Dendritic cell treated with granulocyte-macrophage colony-stimulating factor and Interleukin-4, amounts not matched to agents 40 ng/mL and 50 ng/mL, for 4 days (primary cell): ENCODE results near the gene ZNF479.
"Not testable (repeated sequence)": the region's sequence is repeated elsewhere in the genome, so short reads cannot be mapped to it uniquely, and the experiment has no call there.

ENCODE experiments used
- H3K27ac Mint-ChIP-seq: one replicate; pipeline ENCODE4 v1.8.0; 2022; ENCODE audit warnings: mild to moderate bottlenecking, mixed read lengths
- H3K27me3 Mint-ChIP-seq: one replicate; pipeline ENCODE4 v1.8.0; 2022; ENCODE audit warnings: mild to moderate bottlenecking, mixed read lengths
- H3K36me3 Mint-ChIP-seq: one replicate; pipeline ENCODE4 v1.8.0; 2022; ENCODE audit warnings: low read depth, mixed read lengths
- H3K4me1 Mint-ChIP-seq: one replicate; pipeline ENCODE4 v1.8.0; 2022; ENCODE audit warnings: low read depth, mixed read lengths
- H3K4me3 Mint-ChIP-seq: one replicate; pipeline ENCODE4 v1.8.0; 2022; ENCODE audit warnings: mild to moderate bottlenecking, moderate library complexity, mixed read lengths
- H3K9me3 Mint-ChIP-seq: one replicate; pipeline ENCODE4 v1.8.0; 2022; ENCODE audit warnings: mixed read lengths
- intact Hi-C: fragments of 100-400 bp; cut with micrococcal nuclease; formaldehyde crosslinking; loops from one replicate; pipeline ENCODE4 v1.15.0; 2022

Gene ZNF479

DNA sequence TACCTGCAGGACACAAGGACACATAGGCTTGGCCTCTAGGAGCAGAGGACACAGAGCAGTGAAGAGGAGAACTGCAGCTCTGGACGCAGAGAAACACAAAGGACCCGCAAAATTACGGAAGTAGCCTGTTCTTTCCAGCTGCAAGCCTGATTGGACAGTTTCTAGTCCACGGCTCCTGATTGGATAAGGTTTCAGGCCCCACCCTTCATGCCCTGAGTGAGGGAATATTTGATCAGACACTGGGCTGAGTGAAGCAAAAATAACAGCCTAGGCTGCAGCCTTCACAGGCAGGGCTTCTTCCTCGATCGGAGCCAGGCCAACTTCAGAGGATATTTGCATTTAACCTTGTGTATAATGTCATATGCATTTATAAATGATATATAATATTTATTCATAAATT, at the start of gene ZNF479:
Gene ZNF479 (minus strand): TSS at position 101 of the 400 bp plus-strand sequence. CDS start 112 bp downstream, outside the sequence.
- H3K36me3 Mint-ChIP-seq, H3K4me3 Mint-ChIP-seq, H3K4me1 Mint-ChIP-seq, H3K27me3 Mint-ChIP-seq, H3K27ac Mint-ChIP-seq, intact Hi-C loops: not testable (repeated sequence)
- H3K9me3 Mint-ChIP-seq, result peaks cover 84% of the 10 kb centered on the region

DNA sequence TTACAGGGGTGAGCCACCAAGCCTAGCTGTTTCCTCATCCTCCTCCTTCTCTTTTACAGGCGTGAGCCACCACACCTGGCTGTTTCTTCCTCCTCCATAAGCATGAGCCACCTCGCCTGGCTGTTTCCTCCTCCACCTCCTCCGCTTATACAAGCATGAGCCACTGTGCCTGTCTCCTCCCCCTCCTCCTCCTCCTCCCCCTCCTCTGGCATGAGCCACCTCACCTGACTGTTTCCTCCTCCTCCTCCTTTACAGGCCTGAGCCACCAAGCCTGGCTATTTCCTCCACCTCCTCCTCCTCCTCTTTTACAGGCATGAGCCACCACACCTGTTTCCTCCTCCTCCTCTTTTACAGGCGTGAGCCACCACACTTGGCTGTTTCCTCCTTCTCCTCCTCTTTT, 49.8 kb upstream of the ZNF479 start:
- no peak overlapping the region for H3K4me3 Mint-ChIP-seq
- H3K4me1 Mint-ChIP-seq, result no peaks in the 10 kb centered on the region
- no peak overlapping the region for H3K27ac Mint-ChIP-seq
- no peaks in the 10 kb centered on the region for H3K27me3 Mint-ChIP-seq
- H3K9me3 Mint-ChIP-seq, result peaks cover 50% of the 10 kb centered on the region
- intact Hi-C loops, result no loop called here
- no peaks in the 10 kb centered on the region for H3K36me3 Mint-ChIP-seq

DNA sequence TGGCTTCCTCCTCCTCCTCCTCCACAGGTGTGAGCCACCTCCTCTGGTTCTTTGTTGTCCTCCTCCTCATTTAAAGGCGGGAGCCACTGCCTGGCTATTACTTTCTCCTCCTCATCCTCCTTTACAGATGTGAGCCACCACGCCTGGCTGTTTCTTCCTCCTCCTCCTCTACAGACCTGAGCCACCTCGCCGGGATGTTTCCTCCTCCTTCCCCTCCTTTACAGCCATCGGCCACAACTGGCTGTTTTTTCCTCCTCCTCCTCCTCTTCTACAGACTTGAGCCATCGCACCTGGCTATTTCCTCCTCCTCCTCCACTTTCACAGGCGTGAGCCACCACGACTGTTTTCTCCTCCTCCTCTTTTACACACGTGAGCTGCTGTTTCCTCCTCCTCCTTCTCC, 49.0 kb upstream of the ZNF479 start:
- intact Hi-C loops, result no loop called here
- Mint-ChIP-seq H3K9me3 (peaks cover 55% of the 10 kb centered on the region), H3K4me1 (no peaks in the 10 kb centered on the region), H3K27me3 (no peaks in the 10 kb centered on the region), H3K4me3 (no peak overlapping the region), H3K36me3 (no peaks in the 10 kb centered on the region), H3K27ac (no peak overlapping the region)

DNA sequence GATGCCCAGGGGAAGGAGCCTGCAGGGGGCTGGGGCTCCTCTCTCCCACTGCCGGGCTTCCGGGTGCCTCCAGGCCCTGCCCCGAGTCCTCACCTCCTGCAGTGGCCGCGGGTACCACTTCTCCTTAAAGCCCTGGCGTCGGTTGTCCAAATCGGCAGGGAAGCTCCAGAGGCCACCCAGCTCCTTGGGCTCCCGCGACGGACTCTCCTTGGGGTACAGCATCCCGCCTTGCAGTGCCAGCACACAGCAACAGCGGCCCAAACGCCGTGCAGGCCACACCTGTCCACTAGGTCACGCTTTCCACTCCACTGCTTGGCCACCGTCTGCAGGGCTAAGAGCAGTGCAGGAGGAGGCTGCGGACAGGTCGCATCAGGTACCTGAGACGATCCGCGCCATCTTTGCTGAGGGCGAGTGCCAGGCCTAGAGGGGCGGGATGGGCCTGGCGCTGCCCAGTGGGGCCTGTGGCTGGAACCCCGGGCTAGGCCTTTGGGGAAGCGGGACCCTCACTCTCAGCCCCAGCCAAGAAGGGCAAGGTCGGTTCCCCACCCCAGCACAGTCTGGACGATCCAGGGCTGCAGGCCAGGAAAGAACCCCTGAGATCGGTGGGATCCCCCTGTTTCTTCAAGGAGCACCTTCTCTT, 47.7 kb upstream of the ZNF479 start:
- Mint-ChIP-seq H3K9me3 (peaks cover 55% of the 10 kb centered on the region), H3K4me1 (no peaks in the 10 kb centered on the region), H3K4me3 (no peak overlapping the region), H3K27me3 (no peaks in the 10 kb centered on the region), H3K36me3 (no peaks in the 10 kb centered on the region), H3K27ac (no peak overlapping the region)
- intact Hi-C loops, result no loop called here

DNA sequence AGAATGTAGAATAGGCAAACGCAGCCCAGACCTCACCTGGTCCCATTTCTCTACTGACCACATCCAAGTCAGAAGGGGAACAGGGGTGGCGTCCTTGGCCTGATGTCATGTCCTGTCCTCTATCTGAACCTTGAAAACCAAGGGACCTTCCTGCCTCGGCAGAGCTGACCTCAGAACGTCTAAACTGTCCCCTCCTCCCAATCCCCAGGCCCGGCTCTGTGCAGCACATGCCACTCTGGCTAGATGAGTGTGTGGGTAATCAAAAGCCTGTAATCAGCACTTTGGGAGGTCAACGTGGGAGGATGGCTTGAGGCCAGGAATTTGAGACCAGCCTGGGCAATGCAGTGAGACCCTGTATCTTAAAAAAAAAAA, 46.5 kb upstream of the ZNF479 start:
- peaks cover 55% of the 10 kb centered on the region for H3K9me3 Mint-ChIP-seq
- H3K27ac Mint-ChIP-seq, result no peak overlapping the region
- H3K4me1 Mint-ChIP-seq, result no peaks in the 10 kb centered on the region
- intact Hi-C loops, result no loop called here
- H3K27me3 Mint-ChIP-seq, result no peaks in the 10 kb centered on the region
- H3K36me3 Mint-ChIP-seq, result no peaks in the 10 kb centered on the region
- no peak overlapping the region for H3K4me3 Mint-ChIP-seq

DNA sequence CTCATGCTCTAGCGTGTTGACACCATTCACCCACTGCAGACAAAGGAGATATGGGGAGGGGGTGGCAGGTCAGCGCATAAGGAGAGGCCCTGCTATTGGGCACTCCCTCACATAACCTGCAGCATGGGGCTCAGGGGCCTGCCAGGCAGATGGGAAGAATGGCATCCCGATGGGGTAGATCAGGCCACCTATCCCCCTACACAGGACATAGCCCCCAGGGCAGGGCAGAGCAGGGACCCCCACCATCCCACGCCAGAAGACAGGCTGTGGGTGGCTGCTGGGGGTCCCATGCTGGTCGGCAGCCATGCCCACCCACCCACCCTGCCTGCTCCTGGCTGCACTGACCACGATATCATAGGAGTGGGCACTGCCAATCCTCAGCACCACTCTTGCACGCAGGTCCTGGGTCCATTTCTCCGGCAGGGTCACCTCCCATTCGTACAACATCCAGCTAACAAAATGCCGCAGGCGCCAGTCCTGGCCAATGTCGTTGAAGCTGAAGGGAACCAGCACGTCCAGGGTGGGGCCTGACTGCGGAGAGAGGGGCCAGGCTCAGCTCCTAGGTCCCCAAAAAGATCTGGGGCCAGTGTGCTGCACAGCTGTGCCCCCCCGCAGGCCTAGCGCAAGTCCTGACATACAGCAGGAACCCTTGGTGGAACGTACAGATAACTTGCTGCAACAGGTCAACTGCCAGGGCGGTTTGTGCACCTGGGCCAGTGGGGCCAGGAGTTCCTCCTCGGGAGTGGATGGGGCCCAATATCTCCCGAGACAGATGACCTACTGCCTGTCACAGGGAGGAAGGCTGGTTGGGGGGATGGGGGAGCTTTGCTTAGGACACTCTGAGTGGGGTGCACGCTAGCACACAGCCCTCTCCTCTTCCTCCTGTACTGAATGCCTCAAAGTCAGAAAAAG, 45.9 kb upstream of the ZNF479 start:
- Mint-ChIP-seq H3K4me3 (no peak overlapping the region), H3K36me3 (no peaks in the 10 kb centered on the region), H3K9me3 (peaks cover 54% of the 10 kb centered on the region), H3K27me3 (no peaks in the 10 kb centered on the region), H3K27ac (no peak overlapping the region), H3K4me1 (no peaks in the 10 kb centered on the region)
- intact Hi-C loops, result no loop called here

DNA sequence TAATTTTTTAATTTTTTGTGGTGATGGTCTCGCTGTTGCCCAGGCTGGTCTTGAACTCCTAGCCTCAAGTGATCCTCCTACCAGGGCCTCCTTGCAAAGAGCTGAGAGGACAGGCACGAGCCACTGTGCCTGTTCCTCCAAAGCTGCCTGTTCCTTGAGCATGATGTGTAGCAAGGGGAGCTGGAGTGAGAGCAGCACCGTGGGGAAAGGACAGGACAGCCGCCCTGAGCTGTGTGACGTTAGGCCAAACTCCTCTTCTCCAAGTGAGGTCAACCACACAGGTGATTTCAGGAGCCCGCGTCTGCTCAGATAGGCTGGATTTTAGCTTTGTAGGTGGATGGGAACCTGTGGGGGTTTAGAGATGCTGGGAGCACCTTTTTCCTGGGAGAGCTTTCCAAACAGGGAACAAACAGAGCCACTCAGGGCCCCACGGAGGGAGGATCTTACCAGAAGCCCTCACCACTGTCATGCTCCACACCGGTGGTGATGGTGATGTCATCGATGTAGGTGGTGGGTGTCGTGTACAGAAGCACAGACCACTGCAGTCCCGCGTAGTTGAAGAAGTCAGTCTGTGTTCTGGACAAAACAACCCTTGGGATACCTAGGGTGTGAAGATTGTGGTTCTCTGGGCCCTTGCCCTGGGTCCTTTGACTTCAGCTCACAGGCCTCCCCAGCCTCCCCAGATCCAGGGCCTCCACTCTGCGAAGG, 44.8 kb upstream of the ZNF479 start:
- H3K4me1 Mint-ChIP-seq, result no peaks in the 10 kb centered on the region
- H3K4me3 Mint-ChIP-seq, result no peak overlapping the region
- no peaks in the 10 kb centered on the region for H3K27me3 Mint-ChIP-seq
- H3K36me3 Mint-ChIP-seq, result no peaks in the 10 kb centered on the region
- no peak overlapping the region for H3K27ac Mint-ChIP-seq
- H3K9me3 Mint-ChIP-seq, result peaks cover 44% of the 10 kb centered on the region
- intact Hi-C loops, result no loop called here

DNA sequence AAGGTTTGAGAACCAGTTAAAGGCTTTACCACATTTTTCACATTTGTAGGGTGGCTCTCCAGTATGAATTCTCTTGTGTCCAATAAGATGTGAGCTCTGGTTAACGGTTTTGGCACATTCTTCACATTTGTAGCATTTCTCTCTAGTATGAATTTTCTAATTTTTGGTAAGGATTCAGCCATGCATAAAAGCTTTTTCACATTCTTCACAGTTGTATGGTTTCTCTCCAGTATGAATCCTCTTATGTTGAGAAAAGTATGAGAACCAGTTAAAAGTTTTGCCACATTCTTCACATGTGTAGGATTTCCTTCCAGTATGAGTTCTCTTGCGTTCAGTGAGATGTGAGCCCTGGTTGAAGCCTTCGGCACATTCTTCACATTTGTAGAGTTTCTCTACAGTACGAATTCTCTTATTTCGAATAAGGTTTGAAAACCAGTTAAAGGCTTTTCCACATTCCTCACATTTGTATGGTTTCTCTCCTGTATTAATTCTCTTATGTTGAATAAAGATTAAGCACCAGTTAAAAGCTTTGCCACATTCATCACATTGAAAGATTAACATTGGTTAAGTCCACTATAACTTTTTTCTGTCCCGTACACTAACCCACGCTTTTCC, 33.2 kb upstream of the ZNF479 start:
- intact Hi-C loops, result no loop called here
- H3K27ac Mint-ChIP-seq, result no peak overlapping the region
- no peaks in the 10 kb centered on the region for H3K36me3 Mint-ChIP-seq
- H3K4me3 Mint-ChIP-seq, result no peak overlapping the region
- H3K9me3 Mint-ChIP-seq, result peaks cover 37% of the 10 kb centered on the region
- H3K27me3 Mint-ChIP-seq, result no peaks in the 10 kb centered on the region
- H3K4me1 Mint-ChIP-seq, result no peaks in the 10 kb centered on the region

DNA sequence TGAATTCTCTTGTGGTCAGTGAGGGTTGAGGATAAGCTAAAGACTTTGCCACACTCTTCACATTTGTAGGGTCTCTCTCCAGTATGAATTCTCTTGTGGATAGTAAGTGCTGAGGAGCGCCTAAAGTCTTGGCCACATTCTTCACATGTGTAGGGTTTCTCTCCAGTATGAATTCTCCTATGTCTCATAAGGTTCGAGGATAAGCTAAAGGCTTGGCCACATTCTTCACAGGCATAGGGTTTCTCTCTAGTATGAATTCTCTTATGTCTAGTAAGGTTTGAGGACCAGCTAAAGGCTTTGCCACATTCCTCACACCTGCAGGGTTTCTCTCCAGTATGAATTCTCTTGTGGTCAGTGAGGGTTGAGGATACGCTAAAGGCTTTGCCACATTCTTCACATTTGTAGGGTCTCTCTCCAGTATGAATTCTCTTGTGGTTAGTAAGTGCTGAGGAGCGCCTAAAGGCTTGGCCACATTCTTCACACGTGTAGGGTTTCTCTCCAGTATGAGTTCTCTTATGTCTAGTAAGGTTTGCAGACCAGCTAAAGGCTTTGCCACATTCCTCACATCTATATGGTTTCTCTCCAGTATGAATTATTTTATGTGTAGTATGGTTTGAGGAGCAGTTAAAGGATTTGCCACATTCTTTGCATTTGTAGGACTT, 12.0 kb downstream of the ZNF479 start:
- H3K27me3 Mint-ChIP-seq, intact Hi-C loops, H3K4me1 Mint-ChIP-seq, H3K4me3 Mint-ChIP-seq, H3K27ac Mint-ChIP-seq, H3K36me3 Mint-ChIP-seq: not testable (repeated sequence)
- peaks cover 45% of the 10 kb centered on the region for H3K9me3 Mint-ChIP-seq
